RWPE2 (cell line): ENCODE data around the gene ZRANB3.

Experiments used
- ATAC-seq: fragments of 200-7000 bp; cut with Tn5 transposase; 3 replicates; pipeline ENCODE4 v1.9.1; 2021; ENCODE audit warnings: low read depth
- DNase-seq: peaks from one replicate; pipeline ENCODE4 v3.0.0-alpha.2; 2020; ENCODE audit warnings: low spot score
- H3K27ac ChIP-seq: fragments of 450-650 bp; 2 replicates; pipeline ENCODE4 v1.5.1; 2017; ENCODE audit warnings: mild to moderate bottlenecking; ENCODE audit not compliant: poor library complexity, severe bottlenecking
- H3K27me3 ChIP-seq: fragments of 250-450 bp; sonication (Bioruptor Pico); 2 replicates; pipeline ENCODE4 v1.5.1; 2021; ENCODE audit warnings: mild to moderate bottlenecking, moderate library complexity; ENCODE audit not compliant: insufficient read depth, poor library complexity, severe bottlenecking
- H3K36me3 ChIP-seq: fragments of 250-450 bp; sonication (Bioruptor Pico); 2 replicates; pipeline ENCODE4 v1.5.1; 2020; ENCODE audit warnings: low read depth, mild to moderate bottlenecking, moderate library complexity
- H3K4me1 ChIP-seq: fragments of 250-450 bp; sonication (Bioruptor Pico); 2 replicates; pipeline ENCODE4 v1.5.1; 2021; ENCODE audit warnings: mild to moderate bottlenecking, moderate library complexity; ENCODE audit not compliant: insufficient read depth, poor library complexity, severe bottlenecking
- H3K4me3 ChIP-seq: fragments of 250-450 bp; sonication (Bioruptor Pico); 2 replicates; pipeline ENCODE4 v1.5.1; 2021; ENCODE audit warnings: mild to moderate bottlenecking, moderate library complexity; ENCODE audit not compliant: severe bottlenecking
- H3K9me3 ChIP-seq: fragments of 250-450 bp; sonication (Bioruptor Pico); 2 replicates; pipeline ENCODE4 v1.5.1; 2021; ENCODE audit warnings: mild to moderate bottlenecking, moderate library complexity; ENCODE audit not compliant: severe bottlenecking
- TF ChIP-seq, protein P1 (sequence below): fragments of 450-650 bp; IDR thresholded peaks from one replicate; pipeline ENCODE4 v1.5.1; 2017; ENCODE audit warnings: mild to moderate bottlenecking, moderate library complexity; ENCODE audit not compliant: poor library complexity, severe bottlenecking

The ZRANB3 gene

DNA sequence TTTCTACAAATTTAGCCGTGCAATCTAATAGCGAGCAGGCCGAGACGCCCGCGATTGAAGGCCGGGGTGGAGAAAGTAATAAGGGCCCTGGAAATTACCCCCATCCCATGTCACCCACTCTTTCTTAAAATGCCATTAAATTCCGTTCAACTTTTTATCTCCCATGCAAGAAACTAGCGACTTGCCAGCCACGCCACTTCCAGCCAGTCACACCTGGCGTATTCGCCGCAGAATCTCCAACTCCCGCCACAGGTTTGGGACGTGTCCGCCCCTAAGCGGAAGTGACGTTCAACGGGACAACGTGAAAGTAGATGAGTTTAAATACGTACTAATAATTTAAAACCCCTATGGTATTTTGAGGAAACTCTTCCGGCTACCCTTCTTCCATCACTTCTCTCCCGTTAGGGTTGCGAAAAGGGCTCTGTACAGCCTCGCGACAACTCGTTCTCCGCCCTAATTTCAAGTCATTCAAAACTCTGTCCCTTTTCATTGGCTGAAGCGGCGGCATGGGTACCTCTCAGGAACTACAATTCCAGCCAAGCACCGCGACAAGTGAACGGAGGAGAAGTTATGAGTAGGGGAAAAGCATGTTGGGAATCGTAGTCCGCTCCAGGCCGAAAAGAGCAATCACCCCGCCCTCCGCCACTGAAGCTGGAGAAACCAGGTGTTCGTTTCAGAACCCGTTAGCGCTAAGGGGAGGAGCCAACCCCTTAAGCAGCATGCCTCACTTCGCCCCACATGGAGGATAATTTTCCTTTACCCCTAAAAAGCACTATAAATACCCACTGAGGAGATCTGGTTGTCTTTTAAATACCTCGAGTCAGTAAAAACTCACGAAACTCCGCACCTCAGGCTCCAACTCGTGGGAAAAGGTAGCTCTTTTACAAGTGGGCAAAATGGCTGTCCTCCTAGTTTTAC lies at the start of gene ZRANB3:
Gene ZRANB3, minus strand, starts transcription at position 906 of the 918 bp plus-strand sequence.
- peaks cover 11% of the 10 kb centered on the region; the same call in 1 of the 2 replicates for H3K36me3 ChIP-seq
- ATAC-seq: peak; percentile 85
- H3K27me3 ChIP-seq: no peaks in the 10 kb centered on the region
- H3K9me3 ChIP-seq: no peaks in the 10 kb centered on the region
- TF ChIP-seq, protein P1, sequence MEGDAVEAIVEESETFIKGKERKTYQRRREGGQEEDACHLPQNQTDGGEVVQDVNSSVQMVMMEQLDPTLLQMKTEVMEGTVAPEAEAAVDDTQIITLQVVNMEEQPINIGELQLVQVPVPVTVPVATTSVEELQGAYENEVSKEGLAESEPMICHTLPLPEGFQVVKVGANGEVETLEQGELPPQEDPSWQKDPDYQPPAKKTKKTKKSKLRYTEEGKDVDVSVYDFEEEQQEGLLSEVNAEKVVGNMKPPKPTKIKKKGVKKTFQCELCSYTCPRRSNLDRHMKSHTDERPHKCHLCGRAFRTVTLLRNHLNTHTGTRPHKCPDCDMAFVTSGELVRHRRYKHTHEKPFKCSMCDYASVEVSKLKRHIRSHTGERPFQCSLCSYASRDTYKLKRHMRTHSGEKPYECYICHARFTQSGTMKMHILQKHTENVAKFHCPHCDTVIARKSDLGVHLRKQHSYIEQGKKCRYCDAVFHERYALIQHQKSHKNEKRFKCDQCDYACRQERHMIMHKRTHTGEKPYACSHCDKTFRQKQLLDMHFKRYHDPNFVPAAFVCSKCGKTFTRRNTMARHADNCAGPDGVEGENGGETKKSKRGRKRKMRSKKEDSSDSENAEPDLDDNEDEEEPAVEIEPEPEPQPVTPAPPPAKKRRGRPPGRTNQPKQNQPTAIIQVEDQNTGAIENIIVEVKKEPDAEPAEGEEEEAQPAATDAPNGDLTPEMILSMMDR: no peak
- peak within 1 kb of the TSS; percentile 51 for H3K4me3 ChIP-seq
- peak within 1 kb of the TSS; percentile 83 for H3K27ac ChIP-seq
- peaks cover 17% of the 10 kb centered on the region for H3K4me1 ChIP-seq
- DNase-seq: peak; percentile 96

DNA sequence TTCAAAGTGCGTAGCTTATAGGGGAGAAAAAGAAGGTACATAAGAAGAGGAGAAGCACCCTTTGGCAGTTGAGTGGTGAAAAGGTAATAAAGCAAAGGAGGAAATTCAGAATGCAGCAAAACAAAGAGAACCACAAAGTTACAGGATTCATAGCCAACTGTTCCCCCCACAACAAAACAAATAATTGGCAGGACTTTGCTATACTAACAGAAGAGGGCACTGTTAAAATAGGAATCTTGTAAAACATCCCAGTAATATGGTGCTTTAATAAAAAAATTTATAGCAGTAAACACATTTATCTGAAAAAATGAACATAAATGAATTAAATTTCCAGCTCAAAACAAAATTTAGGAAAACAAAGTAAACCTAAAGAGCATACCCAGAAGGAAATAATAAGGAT lies 42.6 kb upstream of the ZRANB3 start:
- no peaks in the 10 kb centered on the region for H3K9me3 ChIP-seq
- no peaks in the 10 kb centered on the region for H3K27me3 ChIP-seq
- DNase-seq: no peak
- ATAC-seq: no peak
- no peak overlapping the region for H3K27ac ChIP-seq
- H3K36me3 ChIP-seq: peaks cover 24% of the 10 kb centered on the region
- TF ChIP-seq, protein P1: peak; percentile 14
- no peak overlapping the region for H3K4me3 ChIP-seq
- peaks cover 3% of the 10 kb centered on the region for H3K4me1 ChIP-seq

DNA sequence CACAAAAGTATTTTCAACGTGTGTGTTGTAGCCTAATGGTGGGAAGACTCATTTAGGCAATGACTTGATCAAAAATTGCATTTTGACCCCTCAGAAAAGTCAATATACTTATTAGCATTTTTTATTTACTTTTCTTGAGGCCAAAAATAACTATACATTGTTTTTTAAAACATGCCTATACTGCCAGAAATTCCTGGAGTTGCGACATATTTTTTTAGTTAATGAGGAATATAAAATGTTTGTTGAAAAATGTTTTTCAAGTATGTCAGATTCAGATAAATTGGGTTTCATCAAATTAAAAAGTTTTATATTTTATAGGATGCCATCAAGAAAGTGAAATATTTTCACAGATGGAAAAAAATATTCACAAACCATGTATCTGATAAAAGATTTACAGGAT lies 39.9 kb upstream of the ZRANB3 start:
- no peak for DNase-seq
- TF ChIP-seq, protein P1: no peak
- H3K27ac ChIP-seq: no peak overlapping the region
- H3K36me3 ChIP-seq: peaks cover 24% of the 10 kb centered on the region
- H3K4me1 ChIP-seq: peaks cover 3% of the 10 kb centered on the region
- H3K4me3 ChIP-seq: no peak overlapping the region
- no peak for ATAC-seq
- H3K9me3 ChIP-seq: no peaks in the 10 kb centered on the region
- no peaks in the 10 kb centered on the region for H3K27me3 ChIP-seq

DNA sequence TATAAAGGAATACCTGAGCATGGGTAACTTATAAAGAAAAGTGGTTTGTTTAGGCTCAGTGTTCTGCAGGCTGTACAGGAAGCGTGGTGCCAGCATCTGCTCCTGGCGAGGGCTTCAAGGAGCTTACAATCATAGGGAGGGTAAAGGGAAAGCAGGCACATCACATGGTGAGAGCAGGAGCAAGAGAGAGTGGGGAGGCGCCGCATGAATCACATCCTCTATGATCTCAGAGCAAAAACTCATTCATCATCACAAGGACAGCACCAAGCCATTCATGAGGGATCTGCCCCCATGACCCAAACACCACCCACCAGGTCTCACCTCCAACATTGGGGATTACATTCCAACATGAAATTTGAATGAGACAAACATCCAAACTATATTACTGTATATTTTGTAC lies 32.8 kb upstream of the ZRANB3 start:
- TF ChIP-seq, protein P1: no peak
- H3K4me1 ChIP-seq: peaks cover 6% of the 10 kb centered on the region
- no peak overlapping the region for H3K4me3 ChIP-seq
- H3K27ac ChIP-seq: peak overlapping the region; percentile 12
- H3K36me3 ChIP-seq: no peaks in the 10 kb centered on the region; the same call in 1 of the 2 replicates
- H3K27me3 ChIP-seq: no peaks in the 10 kb centered on the region
- no peaks in the 10 kb centered on the region for H3K9me3 ChIP-seq
- peak; percentile 68 for ATAC-seq
- no peak for DNase-seq

DNA sequence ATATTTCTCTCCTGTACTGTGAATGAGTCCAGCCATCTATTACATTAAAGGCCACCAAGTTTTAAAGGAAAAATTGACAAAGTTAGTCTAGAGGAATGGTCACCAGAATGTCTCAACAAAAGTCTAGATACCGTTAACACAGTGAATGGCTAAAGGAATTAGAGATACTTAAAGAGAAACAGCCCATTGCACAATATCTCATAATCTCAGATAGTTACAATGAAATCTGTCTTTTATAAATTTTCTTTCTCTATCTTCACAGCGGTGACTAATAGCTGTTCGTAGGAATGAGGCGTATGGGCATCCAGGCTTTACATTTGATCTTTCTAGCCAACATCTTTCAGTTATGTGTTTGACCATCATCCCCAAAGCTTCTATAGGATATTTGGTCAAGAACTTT lies 30.9 kb upstream of the ZRANB3 start:
- no peaks in the 10 kb centered on the region for H3K9me3 ChIP-seq
- DNase-seq (no peak), ATAC-seq (no peak)
- TF ChIP-seq, protein P1: no peak
- H3K36me3 ChIP-seq: no peaks in the 10 kb centered on the region; the same call in 1 of the 2 replicates
- H3K4me1 ChIP-seq: peaks cover 6% of the 10 kb centered on the region
- no peak overlapping the region for H3K4me3 ChIP-seq
- H3K27ac ChIP-seq: no peak overlapping the region
- no peaks in the 10 kb centered on the region for H3K27me3 ChIP-seq
